ENCODE data around the gene HTRA3.
A peak's percentile ranks its signal among the peaks of the same experiment; 100 is the strongest.

The HTRA3 gene

DNA sequence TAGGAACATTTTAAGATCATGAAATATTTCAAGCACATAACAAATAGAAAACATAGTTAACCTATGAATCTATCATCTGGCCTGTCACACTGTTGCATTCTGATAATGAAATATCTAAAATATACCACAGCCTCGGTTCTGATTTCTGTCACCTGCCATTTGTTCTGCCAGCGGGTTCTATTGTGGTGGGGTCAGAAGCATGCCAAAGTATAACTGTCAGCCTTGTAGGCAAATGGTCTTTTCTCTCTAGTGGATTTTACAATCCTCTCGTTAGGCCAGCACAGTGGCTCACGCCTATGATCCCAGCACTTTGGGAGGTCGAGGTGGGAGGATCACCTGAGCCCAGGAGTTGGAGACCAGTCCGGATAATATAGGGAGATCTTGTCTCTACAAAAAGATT is 47.9 kb downstream of the HTRA3 start:
- Histone ChIP-seq H3K27ac (peak overlapping the region in 1 of 11 experiments; percentile 9; a peak in 2 of 22 replicates), H3K4me2 (peak overlapping the region in 7 of 11 experiments; percentile 85 to 95 (median 93); a peak in 15 of 22 replicates), H3K4me1 (peaks cover 33 to 61% (median 57%) of the 10 kb centered on the region in 10 experiments), H3K27me3 (no peaks in the 10 kb centered on the region; a peak in 1 of 22 replicates), H3K9ac (peak overlapping the region in 2 of 11 experiments; percentile 39 to 43; a peak in 2 of 22 replicates), H3K9me3 (replicated peaks in 1 of 11) (peaks cover 3 to 20% (median 10%) of the 10 kb centered on the region in 11 experiments; a peak in 17 of 22 replicates), H3K36me3 (no peaks in the 10 kb centered on the region), H4K20me1 (peaks cover 0 to 10% (median 0%) of the 10 kb centered on the region in 11 experiments; a peak in 1 of 22 replicates), H3K4me3 (no peak overlapping the region)
- TF ChIP-seq Cebpa-rat (IDR thresholded peaks at IDR 0.05): no peak

DNA sequence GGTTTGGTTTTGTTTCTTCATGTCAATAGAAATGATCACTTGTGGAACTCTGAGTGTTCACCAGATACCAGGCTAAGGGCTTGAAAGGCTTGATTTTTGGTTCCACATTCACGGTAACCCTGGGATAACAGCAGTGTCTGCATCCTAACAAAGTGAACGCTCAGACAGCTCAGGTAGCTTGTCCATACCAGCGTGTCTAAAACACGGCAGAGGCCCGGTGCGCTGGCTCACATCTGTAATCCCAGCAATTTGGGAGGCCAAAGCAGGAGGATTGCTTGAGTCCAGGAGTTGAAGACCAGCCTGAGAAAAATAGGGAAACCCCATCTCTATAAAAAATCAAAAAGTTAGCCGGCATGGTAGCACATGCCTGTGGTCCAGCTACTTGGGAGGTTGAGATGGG is 49.0 kb downstream of the HTRA3 start:
- H3K4me2 ChIP-seq: peak overlapping the region in 9 of 11 experiments; percentile 21 to 95 (median 89); a peak in 18 of 22 replicates
- H3K4me1 ChIP-seq: peaks cover 33 to 61% (median 57%) of the 10 kb centered on the region in 10 experiments
- H3K27ac ChIP-seq: peak overlapping the region in 2 of 11 experiments; percentile 6 to 21; a peak in 1 of 22 replicates
- H3K9ac ChIP-seq: peak overlapping the region in 3 of 11 experiments; percentile 8 to 50 (median 35); a peak in 4 of 22 replicates
- no peak for TF ChIP-seq Cebpa-rat (IDR thresholded peaks at IDR 0.05)
- peaks cover 0 to 10% (median under 1%) of the 10 kb centered on the region in 11 experiments; a peak in 4 of 22 replicates for H3K9me3 ChIP-seq (replicated peaks in 1 of 11)
- no peaks in the 10 kb centered on the region; a peak in 1 of 22 replicates for H3K27me3 ChIP-seq
- no peak overlapping the region for H3K4me3 ChIP-seq
- peaks cover 0 to 10% (median 0%) of the 10 kb centered on the region in 11 experiments; a peak in 1 of 22 replicates for H4K20me1 ChIP-seq
- H3K36me3 ChIP-seq: no peaks in the 10 kb centered on the region

DNA sequence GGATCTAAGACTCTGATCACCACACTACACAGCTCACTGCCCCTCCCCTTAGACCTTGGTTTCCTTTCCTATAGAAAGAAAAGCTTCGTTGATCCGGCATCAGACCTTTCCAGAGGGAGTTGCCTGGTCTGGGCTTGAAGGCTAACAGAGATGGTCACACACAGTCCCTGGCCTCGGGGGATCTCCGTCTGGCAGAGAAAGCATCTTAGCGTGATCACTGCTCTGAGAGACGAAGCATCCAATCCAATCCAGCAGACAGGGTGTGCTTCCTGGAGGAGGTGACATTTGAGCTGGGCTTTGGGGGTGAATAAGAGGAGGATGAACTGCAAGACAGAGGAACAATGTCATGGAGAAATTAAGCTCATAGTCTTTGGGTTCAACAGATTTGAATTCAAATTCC is 49.5 kb downstream of the HTRA3 start:
- Histone ChIP-seq H3K4me1 (peaks cover 33 to 61% (median 57%) of the 10 kb centered on the region in 10 experiments), H4K20me1 (peaks cover 0 to 10% (median 0%) of the 10 kb centered on the region in 11 experiments; a peak in 1 of 22 replicates)

DNA sequence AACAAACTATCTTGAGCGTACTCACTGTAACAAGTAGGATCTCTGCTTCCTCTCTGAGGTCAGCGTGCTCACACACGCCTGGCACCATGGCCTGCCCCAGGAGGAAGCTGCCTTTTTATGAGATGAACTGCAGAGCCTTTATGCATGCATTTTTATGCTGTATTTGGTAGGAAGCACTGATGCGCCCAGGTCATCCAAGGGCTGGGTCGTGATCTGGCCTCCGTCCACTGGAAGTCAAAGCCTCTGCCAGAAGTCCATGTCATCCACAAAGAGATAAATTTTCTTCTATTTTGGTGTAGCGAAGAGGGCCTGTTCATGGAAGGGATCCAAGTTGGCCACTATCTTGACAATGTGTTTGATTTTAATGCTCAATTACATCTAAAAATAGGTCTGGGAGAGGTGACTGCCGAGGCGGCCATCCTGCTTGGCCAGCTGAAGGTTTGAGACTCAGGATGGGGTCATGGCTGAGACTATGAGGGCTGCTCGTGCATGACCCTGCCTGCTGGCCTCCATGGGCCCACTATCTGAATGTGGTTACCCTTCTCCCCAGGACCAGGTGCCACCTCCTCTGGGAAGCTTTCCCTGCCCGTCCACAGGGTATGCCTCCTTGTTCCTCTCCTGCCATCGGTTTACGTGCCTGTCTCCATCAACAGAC is 50.3 kb downstream of the HTRA3 start:
- H3K27me3 ChIP-seq: no peaks in the 10 kb centered on the region; a peak in 1 of 22 replicates
- H3K4me3 ChIP-seq: no peak overlapping the region
- H3K4me2 ChIP-seq: peak overlapping the region; percentile 18 to 95 (median 89); a peak in 21 of 22 replicates
- peaks cover 0 to 9% (median 0%) of the 10 kb centered on the region in 11 experiments; a peak in 1 of 22 replicates for H4K20me1 ChIP-seq
- peaks cover 0 to 8% (median 0%) of the 10 kb centered on the region in 11 experiments; a peak in 3 of 22 replicates for H3K9me3 ChIP-seq (replicated peaks in 1 of 11)
- no peak overlapping the region for H3K27ac ChIP-seq
- H3K9ac ChIP-seq: no peak overlapping the region
- H3K4me1 ChIP-seq: peaks cover 32 to 57% (median 55%) of the 10 kb centered on the region in 10 experiments
- no peaks in the 10 kb centered on the region for H3K36me3 ChIP-seq
- no peak for TF ChIP-seq Cebpa-rat (IDR thresholded peaks at IDR 0.05)

More for the DNA sequence above, 49.5 kb downstream of the HTRA3 start:
- Histone ChIP-seq H3K9ac (peak overlapping the region in 1 of 11 experiments; percentile 35; a peak in 2 of 22 replicates), H3K4me3 (no peak overlapping the region), H3K36me3 (no peaks in the 10 kb centered on the region), H3K9me3 (replicated peaks in 1 of 11) (peaks cover 0 to 8% (median 0%) of the 10 kb centered on the region in 11 experiments; a peak in 3 of 22 replicates), H3K4me2 (peak overlapping the region; percentile 15 to 95 (median 89); a peak in 21 of 22 replicates), H3K27ac (0 out of 22 replicates have a peak overlapping the region, but pooled peaks of 2 of the 11 experiments have one; percentile 6 to 21), H3K27me3 (no peaks in the 10 kb centered on the region; a peak in 1 of 22 replicates)
- TF ChIP-seq Cebpa-rat (IDR thresholded peaks at IDR 0.05): no peak

DNA sequence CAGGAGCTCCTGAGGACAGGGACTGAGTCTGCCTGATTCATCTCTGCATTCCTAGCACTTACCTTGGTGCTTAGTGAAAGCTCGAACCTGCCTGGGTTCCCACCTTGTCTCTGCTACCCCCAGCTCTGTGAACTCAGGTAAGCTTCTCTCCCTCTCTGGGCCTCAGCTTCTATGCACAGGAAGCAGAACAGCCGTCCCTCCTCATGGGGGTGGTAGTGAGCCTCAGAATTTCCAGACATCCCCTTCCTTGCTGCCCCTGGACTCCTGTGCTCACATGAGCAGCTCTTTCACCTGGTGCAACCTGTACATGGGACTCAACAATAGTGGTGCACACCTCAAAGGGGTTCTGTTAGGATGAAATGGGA is 50.8 kb downstream of the HTRA3 start:
- H4K20me1 ChIP-seq: peaks cover 0 to 6% (median 0%) of the 10 kb centered on the region in 11 experiments; a peak in 1 of 22 replicates
- H3K4me2 ChIP-seq: peak overlapping the region in 10 of 11 experiments; percentile 18 to 95 (median 89); a peak in 16 of 22 replicates
- peaks cover 27 to 52% (median 50%) of the 10 kb centered on the region in 10 experiments for H3K4me1 ChIP-seq
- H3K9ac ChIP-seq: no peak overlapping the region
- H3K27ac ChIP-seq: no peak overlapping the region
- TF ChIP-seq Cebpa-rat (IDR thresholded peaks at IDR 0.05): no peak
- peaks cover 0 to 8% (median 0%) of the 10 kb centered on the region in 11 experiments; a peak in 3 of 22 replicates for H3K9me3 ChIP-seq (replicated peaks in 1 of 11)
- no peak overlapping the region for H3K4me3 ChIP-seq
- H3K27me3 ChIP-seq: no peaks in the 10 kb centered on the region; a peak in 1 of 22 replicates
- H3K36me3 ChIP-seq: no peaks in the 10 kb centered on the region

DNA sequence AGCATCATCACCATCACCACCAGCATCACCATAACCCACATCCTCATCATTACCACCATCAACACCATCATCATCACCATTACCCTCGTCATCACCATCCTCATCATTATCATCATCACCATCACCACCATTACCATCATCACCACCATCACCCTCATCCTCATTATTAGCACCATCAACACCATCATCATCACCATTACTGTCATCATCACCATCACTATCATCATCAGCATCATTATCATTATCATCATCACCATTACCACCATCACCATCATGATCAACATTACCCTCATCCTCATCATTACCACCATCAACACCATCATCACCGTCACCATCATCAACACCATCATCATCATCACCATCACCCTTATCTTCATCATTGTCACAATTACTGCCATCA is 51.7 kb downstream of the HTRA3 start:
- H3K4me3 ChIP-seq: no peak overlapping the region
- H3K9me3 ChIP-seq (replicated peaks in 1 of 11): peaks cover 0 to 11% (median 0%) of the 10 kb centered on the region in 11 experiments; a peak in 6 of 22 replicates
- no peak overlapping the region for H3K9ac ChIP-seq
- H3K36me3 ChIP-seq: no peaks in the 10 kb centered on the region
- peaks cover 18 to 46% (median 42%) of the 10 kb centered on the region in 10 experiments for H3K4me1 ChIP-seq
- H4K20me1 ChIP-seq: peaks cover 0 to 5% (median 0%) of the 10 kb centered on the region in 11 experiments; a peak in 1 of 22 replicates
- no peaks in the 10 kb centered on the region; a peak in 1 of 22 replicates for H3K27me3 ChIP-seq
- H3K27ac ChIP-seq: no peak overlapping the region
- no peak overlapping the region for H3K4me2 ChIP-seq
- TF ChIP-seq Cebpa-rat (IDR thresholded peaks at IDR 0.05): no peak

DNA sequence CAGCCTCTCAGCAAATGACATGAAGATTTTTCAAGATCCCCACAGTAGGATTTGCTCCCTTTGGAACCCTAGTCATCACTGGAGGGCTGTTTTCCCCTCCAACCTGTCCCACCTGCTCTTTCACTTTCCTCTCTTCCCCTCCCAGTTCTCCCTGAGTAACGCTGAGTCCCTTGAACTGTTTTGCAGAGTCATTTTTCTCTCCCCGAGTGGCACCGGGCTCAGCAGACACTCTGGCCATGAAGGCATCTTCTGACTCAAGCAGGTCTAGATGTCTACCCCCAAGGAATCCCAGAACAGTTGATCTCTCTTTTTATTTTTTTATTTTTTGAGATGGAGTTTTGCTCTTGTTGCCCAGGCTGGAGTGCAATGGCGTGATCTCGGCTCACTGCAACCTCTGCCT is 52.2 kb downstream of the HTRA3 start:
- no peaks in the 10 kb centered on the region; a peak in 1 of 22 replicates for H3K27me3 ChIP-seq
- H3K27ac ChIP-seq: no peak overlapping the region
- H3K36me3 ChIP-seq: no peaks in the 10 kb centered on the region
- H3K9ac ChIP-seq: no peak overlapping the region
- H3K9me3 ChIP-seq (replicated peaks in 1 of 11): peaks cover 0 to 16% (median 4%) of the 10 kb centered on the region in 11 experiments; a peak in 9 of 22 replicates
- H3K4me1 ChIP-seq: peaks cover 17 to 40% (median 37%) of the 10 kb centered on the region in 10 experiments
- no peak for TF ChIP-seq Cebpa-rat (IDR thresholded peaks at IDR 0.05)
- no peaks in the 10 kb centered on the region; a peak in 1 of 22 replicates for H4K20me1 ChIP-seq
- no peak overlapping the region for H3K4me3 ChIP-seq
- no peak overlapping the region for H3K4me2 ChIP-seq

DNA sequence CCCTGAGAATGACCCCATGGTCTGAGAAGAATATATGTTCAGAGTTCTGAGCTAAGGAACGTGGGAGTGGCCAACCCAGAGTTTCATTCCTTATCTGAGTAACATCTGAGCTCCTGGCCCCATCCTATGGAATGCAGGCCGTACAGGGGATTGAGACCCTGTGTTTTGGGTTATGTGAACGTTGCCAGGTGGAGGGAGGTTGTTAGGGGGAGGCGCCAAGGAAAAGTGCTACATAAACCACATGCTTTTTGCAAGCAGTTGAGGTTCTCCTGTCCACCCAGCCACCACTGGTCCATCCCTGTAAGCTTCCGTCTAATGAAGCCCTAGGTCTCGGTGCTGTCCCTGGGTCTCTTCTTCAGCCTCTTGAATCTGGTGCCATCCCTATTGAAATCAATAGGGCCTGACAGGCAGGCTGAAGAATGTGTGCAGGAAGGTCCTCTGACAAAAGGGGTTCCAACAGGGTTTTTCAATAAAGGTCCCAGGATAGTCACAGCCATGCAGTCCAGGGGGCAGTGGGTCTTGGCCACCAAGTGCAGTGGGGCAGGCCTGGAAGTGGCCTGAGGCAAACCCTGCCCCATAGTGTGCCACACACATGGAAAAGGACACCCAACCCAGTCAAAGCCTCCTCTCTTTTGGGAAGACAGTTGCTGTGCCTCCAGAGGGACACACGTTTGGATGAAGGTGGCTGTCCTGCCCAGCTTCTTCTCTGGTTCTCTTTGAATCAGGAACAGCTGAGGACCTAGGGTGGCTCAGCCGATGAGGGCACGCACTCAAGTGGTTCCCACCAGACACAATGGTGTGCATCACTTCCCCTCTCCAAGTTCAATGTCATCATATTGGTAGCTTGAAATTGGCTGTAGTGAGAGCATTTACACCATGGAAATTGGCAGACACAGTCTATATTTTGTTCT is 53.5 kb downstream of the HTRA3 start:
- Histone ChIP-seq H3K4me1 (peaks cover 17 to 28% (median 25%) of the 10 kb centered on the region in 10 experiments), H3K4me3 (no peak overlapping the region), H4K20me1 (no peaks in the 10 kb centered on the region; a peak in 1 of 22 replicates), H3K9me3 (replicated peaks in 1 of 11) (peaks cover 0 to 20% (median 5%) of the 10 kb centered on the region in 11 experiments; a peak in 9 of 22 replicates), H3K27ac (no peak overlapping the region), H3K4me2 (no peak overlapping the region), H3K27me3 (no peaks in the 10 kb centered on the region; a peak in 1 of 22 replicates), H3K9ac (no peak overlapping the region), H3K36me3 (no peaks in the 10 kb centered on the region)
- no peak for TF ChIP-seq Cebpa-rat (IDR thresholded peaks at IDR 0.05)

Data from BLaER1 treated with 17β-estradiol and CSF1 and Interleukin-3, amounts not matched to agents 10 nM and 100 nM (cell line).